ENCODE results near the gene NPHP1. TPM values are rescaled to one million over a fixed set of nuclear protein-coding genes. Genes with fewer than 3 reads are reported as not detected.

Gene NPHP1
- total RNA-seq, 1 experiment from 2014 or later: 4.7 TPM

DNA sequence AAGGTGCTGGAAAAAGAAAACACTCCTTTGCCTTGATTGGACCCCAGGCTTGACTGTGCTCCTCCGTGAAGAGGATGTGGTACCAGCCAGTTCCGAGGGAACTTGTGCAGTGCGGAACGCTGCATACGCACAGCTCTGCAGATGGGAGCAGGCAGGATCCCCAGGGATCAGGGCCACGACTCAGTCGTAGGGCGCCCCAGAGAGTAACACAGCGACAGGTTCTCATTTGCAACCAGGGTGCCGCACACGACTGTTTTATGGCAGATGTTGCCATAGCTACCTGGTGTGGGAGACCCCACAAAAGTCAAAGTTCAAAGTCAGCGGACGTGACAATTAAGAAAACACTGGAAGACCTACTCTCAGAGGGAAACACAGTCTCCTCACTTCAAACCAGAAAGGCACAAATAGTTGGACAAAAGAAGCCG, 90.0 kb downstream of the NPHP1 start:
- Histone ChIP-seq H4K20me1 (ENCODE audit: insufficient read depth) (no peaks in the 10 kb centered on the region), H3K27me3 (ENCODE audit: insufficient read depth, low read length) (no peaks in the 10 kb centered on the region), H3K9me3 (ENCODE audit: control insufficient read depth in 1 of 2, insufficient read depth in 1 of 2, low read depth in 1 of 2, low read length in 2 of 2) (no peaks in the 10 kb centered on the region), H3K27ac (ENCODE audit: low read depth, low read length) (peak overlapping the region; percentile 82), H3K4me3 (replicated peaks in 1 of 2; ENCODE audit: low read depth in 1 of 2, low read length in 2 of 2) (peak overlapping the region; percentile 85 to 88), H3K9ac (ENCODE audit: low read length) (peak overlapping the region; percentile 91), H3K4me2 (ENCODE audit: low read length) (peak overlapping the region; percentile 89), H2AFZ (ENCODE audit: low read depth, low read length, poor library complexity, severe bottlenecking) (no peak overlapping the region), H3K4me1 (ENCODE audit: control insufficient read depth in 1 of 2, insufficient read depth in 2 of 2, low read length in 2 of 2) (peaks cover 29 to 73% of the 10 kb centered on the region in 2 experiments), H3K36me3 (ENCODE audit: control insufficient read depth in 1 of 2, insufficient read depth in 2 of 2, low read length in 2 of 2) (peaks cover 0 to 21% of the 10 kb centered on the region in 2 experiments; a peak in 1 of 4 replicates), H3K9me2 (ENCODE audit: insufficient read depth) (no peaks in the 10 kb centered on the region), H3K79me2 (ENCODE audit: insufficient read depth, low read length) (peaks cover 65% of the 10 kb centered on the region)
- ATAC-seq (peak; percentile 30), DNase-seq (ENCODE audit: low read depth, low spot score) (no peak)
- ChIA-PET RAD21 (ENCODE audit: low non-redundant PET in 1 of 2, low total read pairs in 2 of 2, uncharacterized antibody in 2 of 2, unreplicated experiment in 2 of 2) (interaction anchor here in 1 of 2 experiments (1.5 kb wide), 1 partner anchor 9 kb away, joined by 4 read pairs; no protein-coding TSS in a partner anchor), CTCF (interaction anchor here (1.2 to 2.4 kb wide), 2 partner anchors 8 to 42 kb away, joined by 4 to 41 read pairs; no protein-coding TSS in a partner anchor), POLR2A (interaction anchor here (2.0 to 3.1 kb wide), 2 partner anchors 9 to 27 kb away, joined by 4 to 37 read pairs; no protein-coding TSS in a partner anchor)
- TF ChIP-seq ELF1 (IDR thresholded peaks at IDR 0.05; ENCODE audit: borderline replicate concordance, low read depth) (no peak), FOSL1 (IDR thresholded peaks at IDR 0.05; ENCODE audit: low read depth) (no peak), POLR2AphosphoS5 (IDR thresholded peaks at IDR 0.05; ENCODE audit: low read depth, low read length) (peak; percentile 37), TCF7L2 (IDR thresholded peaks at IDR 0.05; ENCODE audit: borderline replicate concordance, extremely low read depth, insufficient read depth, insufficient read length) (no peak)
- intact Hi-C loops (cut with micrococcal nuclease): loop anchor here (2.0 kb wide), 1 partner anchor 42 kb away; no protein-coding TSS in a partner anchor
- TSS peak; percentile 78 for BruUV-seq (replicated peaks)

- Histone ChIP-seq H3K4me2 (ENCODE audit: low read length) (peak overlapping the region; percentile 89), H3K27ac (ENCODE audit: low read depth, low read length) (peak overlapping the region; percentile 82), H4K20me1 (ENCODE audit: insufficient read depth) (no peaks in the 10 kb centered on the region), H3K36me3 (ENCODE audit: control insufficient read depth in 1 of 2, insufficient read depth in 2 of 2, low read length in 2 of 2) (peaks cover 0 to 21% of the 10 kb centered on the region in 2 experiments; a peak in 1 of 4 replicates), H2AFZ (ENCODE audit: low read depth, low read length, poor library complexity, severe bottlenecking) (no peak overlapping the region), H3K79me2 (ENCODE audit: insufficient read depth, low read length) (peaks cover 73% of the 10 kb centered on the region), H3K9me3 (ENCODE audit: control insufficient read depth in 1 of 2, insufficient read depth in 1 of 2, low read depth in 1 of 2, low read length in 2 of 2) (no peaks in the 10 kb centered on the region), H3K9ac (ENCODE audit: low read length) (peak overlapping the region; percentile 91), H3K9me2 (ENCODE audit: insufficient read depth) (no peaks in the 10 kb centered on the region), H3K4me3 (replicated peaks in 1 of 2; ENCODE audit: low read depth in 1 of 2, low read length in 2 of 2) (peak overlapping the region; percentile 85 to 88), H3K27me3 (ENCODE audit: insufficient read depth, low read length) (no peaks in the 10 kb centered on the region), H3K4me1 (ENCODE audit: control insufficient read depth in 1 of 2, insufficient read depth in 2 of 2, low read length in 2 of 2) (peaks cover 37 to 79% of the 10 kb centered on the region in 2 experiments)
- no TSS peak for BruUV-seq (replicated peaks)
- TF ChIP-seq YY1 (IDR thresholded peaks at IDR 0.05; ENCODE audit: extremely low read depth, insufficient replicate concordance, low read depth, low read length) (no peak), POLR2AphosphoS5 (IDR thresholded peaks at IDR 0.05; ENCODE audit: low read depth, low read length) (peak; percentile 67; the same call in 1 of the 2 replicates), POLR2A (IDR thresholded peaks at IDR 0.05; ENCODE audit: borderline replicate concordance, extremely low read depth, insufficient read depth, insufficient read length) (no peak), TCF7L2 (IDR thresholded peaks at IDR 0.05; ENCODE audit: borderline replicate concordance, extremely low read depth, insufficient read depth, insufficient read length) (peak; percentile 61), JUND (IDR thresholded peaks at IDR 0.05) (no peak), ZFX (IDR thresholded peaks at IDR 0.05) (peak; percentile 18; the same call in 1 of the 2 replicates)
- TF ChIP-seq, protein P1, sequence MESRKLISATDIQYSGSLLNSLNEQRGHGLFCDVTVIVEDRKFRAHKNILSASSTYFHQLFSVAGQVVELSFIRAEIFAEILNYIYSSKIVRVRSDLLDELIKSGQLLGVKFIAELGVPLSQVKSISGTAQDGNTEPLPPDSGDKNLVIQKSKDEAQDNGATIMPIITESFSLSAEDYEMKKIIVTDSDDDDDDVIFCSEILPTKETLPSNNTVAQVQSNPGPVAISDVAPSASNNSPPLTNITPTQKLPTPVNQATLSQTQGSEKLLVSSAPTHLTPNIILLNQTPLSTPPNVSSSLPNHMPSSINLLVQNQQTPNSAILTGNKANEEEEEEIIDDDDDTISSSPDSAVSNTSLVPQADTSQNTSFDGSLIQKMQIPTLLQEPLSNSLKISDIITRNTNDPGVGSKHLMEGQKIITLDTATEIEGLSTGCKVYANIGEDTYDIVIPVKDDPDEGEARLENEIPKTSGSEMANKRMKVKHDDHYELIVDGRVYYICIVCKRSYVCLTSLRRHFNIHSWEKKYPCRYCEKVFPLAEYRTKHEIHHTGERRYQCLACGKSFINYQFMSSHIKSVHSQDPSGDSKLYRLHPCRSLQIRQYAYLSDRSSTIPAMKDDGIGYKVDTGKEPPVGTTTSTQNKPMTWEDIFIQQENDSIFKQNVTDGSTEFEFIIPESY (IDR thresholded peaks at IDR 0.05; ENCODE audit: extremely low read depth, insufficient replicate concordance, low read length): peak; percentile 28
- TF ChIP-seq, protein P2, sequence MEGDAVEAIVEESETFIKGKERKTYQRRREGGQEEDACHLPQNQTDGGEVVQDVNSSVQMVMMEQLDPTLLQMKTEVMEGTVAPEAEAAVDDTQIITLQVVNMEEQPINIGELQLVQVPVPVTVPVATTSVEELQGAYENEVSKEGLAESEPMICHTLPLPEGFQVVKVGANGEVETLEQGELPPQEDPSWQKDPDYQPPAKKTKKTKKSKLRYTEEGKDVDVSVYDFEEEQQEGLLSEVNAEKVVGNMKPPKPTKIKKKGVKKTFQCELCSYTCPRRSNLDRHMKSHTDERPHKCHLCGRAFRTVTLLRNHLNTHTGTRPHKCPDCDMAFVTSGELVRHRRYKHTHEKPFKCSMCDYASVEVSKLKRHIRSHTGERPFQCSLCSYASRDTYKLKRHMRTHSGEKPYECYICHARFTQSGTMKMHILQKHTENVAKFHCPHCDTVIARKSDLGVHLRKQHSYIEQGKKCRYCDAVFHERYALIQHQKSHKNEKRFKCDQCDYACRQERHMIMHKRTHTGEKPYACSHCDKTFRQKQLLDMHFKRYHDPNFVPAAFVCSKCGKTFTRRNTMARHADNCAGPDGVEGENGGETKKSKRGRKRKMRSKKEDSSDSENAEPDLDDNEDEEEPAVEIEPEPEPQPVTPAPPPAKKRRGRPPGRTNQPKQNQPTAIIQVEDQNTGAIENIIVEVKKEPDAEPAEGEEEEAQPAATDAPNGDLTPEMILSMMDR (IDR thresholded peaks at IDR 0.05 in 2 of 3, conservative IDR thresholded peaks at IDR 0.05 in 1 of 3; ENCODE audit: borderline replicate concordance in 1 of 3, insufficient read depth in 1 of 3, low read depth in 2 of 3, low read length in 2 of 3): peak in 2 of 3 experiments; percentile 53 to 58; a peak in 4 of 6 replicates
- ChIA-PET POLR2A (interaction anchor here (2.0 to 3.1 kb wide), 2 partner anchors 8 to 27 kb away, joined by 4 to 37 read pairs; no protein-coding TSS in a partner anchor), RAD21 (ENCODE audit: low non-redundant PET in 1 of 2, low total read pairs in 2 of 2, uncharacterized antibody in 2 of 2, unreplicated experiment in 2 of 2) (interaction anchor here in 1 of 2 experiments (1.5 kb wide), 1 partner anchor 8 kb away, joined by 4 read pairs; no protein-coding TSS in a partner anchor), CTCF (interaction anchor here (1.2 kb wide), 1 partner anchor 43 kb away, joined by 4 read pairs; no protein-coding TSS in a partner anchor)
- intact Hi-C loops (cut with micrococcal nuclease): loop anchor here (2.0 kb wide), 1 partner anchor 43 kb away; no protein-coding TSS in a partner anchor
- DNase-seq (ENCODE audit: low read depth, low spot score) (peak; percentile 59), ATAC-seq (peak; percentile 51)
These were observed 90.7 kb downstream of the NPHP1 start for GRCh38 chr2:110113961-110114591.
